Measurements from ENCODE around the gene SBK1.
"Not testable (repeated sequence)": the region's sequence is repeated elsewhere in the genome, so short reads cannot be mapped to it uniquely, and the experiment has no call there.

The SBK1 gene

GRCh38 chr16:28324887-28325279 lies 32.6 kb downstream of the SBK1 start:
- Histone ChIP-seq H3K4me1 (ENCODE audit: control insufficient read depth, insufficient read depth, low read length) (no peaks in the 10 kb centered on the region), H3K4me3 (ENCODE audit: low read depth, low read length) (no peak overlapping the region), H3K9ac (ENCODE audit: low read depth, low read length) (no peak overlapping the region), H3K27me3 (ENCODE audit: control insufficient read depth, insufficient read depth, low read length) (no peaks in the 10 kb centered on the region), H3K36me3 (ENCODE audit: control insufficient read depth, insufficient read depth, low read length) (peaks cover 10% of the 10 kb centered on the region), H3K9me3 (ENCODE audit: control insufficient read depth, insufficient read depth, low read length) (no peaks in the 10 kb centered on the region)

GRCh38 chr16:28326881-28327610 lies 34.7 kb downstream of the SBK1 start:
- no peaks in the 10 kb centered on the region for H3K9me3 ChIP-seq (ENCODE audit: control insufficient read depth, insufficient read depth, low read length)
- no peaks in the 10 kb centered on the region for H3K4me1 ChIP-seq (ENCODE audit: control insufficient read depth, insufficient read depth, low read length)
- no peak overlapping the region for H3K4me3 ChIP-seq (ENCODE audit: low read depth, low read length)
- H3K9ac ChIP-seq (ENCODE audit: low read depth, low read length): no peak overlapping the region
- no peaks in the 10 kb centered on the region for H3K36me3 ChIP-seq (ENCODE audit: control insufficient read depth, insufficient read depth, low read length)
- H3K27me3 ChIP-seq (ENCODE audit: control insufficient read depth, insufficient read depth, low read length): no peaks in the 10 kb centered on the region

DNA sequence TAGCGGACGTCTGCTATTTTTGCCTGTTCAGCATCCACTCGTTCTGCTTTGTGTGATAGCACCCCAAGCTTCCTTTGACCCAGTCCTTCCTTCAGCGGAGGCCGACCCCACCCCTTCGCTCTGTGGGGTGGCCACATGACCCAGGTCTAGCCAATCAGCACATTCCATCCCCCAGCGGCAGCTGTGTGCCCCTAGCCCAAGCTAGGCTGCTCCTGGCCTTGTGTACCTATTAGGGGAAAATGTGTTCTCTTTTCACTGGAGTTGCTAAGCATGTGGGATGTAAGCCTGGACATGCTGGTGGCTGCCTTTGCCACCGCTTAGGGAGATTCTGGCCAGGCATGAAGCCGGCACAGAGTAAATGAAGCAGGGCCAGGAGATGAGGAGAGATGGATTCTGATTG lies 37.9 kb downstream of the SBK1 start:
- H3K36me3 ChIP-seq (ENCODE audit: control insufficient read depth, insufficient read depth, low read length); H3K9me3 ChIP-seq (ENCODE audit: control insufficient read depth, insufficient read depth, low read length); H3K4me1 ChIP-seq (ENCODE audit: control insufficient read depth, insufficient read depth, low read length); H3K27me3 ChIP-seq (ENCODE audit: control insufficient read depth, insufficient read depth, low read length); H3K9ac ChIP-seq (ENCODE audit: low read depth, low read length); H3K4me3 ChIP-seq (ENCODE audit: low read depth, low read length): not testable (repeated sequence)

DNA sequence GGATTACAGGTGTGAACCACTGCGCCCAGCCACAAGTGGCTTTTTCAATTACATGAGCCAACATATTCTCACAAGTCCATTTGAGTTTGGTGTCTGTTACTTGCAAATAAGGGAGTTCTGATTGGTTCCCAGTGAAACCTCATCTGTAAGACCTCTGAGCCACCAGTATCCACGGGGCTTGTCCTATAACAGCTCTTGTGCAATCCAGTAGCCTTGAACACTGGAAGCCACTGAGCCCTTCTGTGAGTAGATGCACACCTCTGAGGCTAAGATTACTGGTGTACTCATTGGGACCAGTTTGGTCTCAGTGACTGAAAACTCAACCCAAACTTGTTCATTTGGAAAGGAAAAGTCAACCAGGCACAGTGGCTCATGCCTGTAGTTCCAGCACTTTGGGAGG lies 38.7 kb downstream of the SBK1 start:
- not testable (repeated sequence) for H3K9ac ChIP-seq (ENCODE audit: low read depth, low read length); H3K4me1 ChIP-seq (ENCODE audit: control insufficient read depth, insufficient read depth, low read length); H3K4me3 ChIP-seq (ENCODE audit: low read depth, low read length); H3K9me3 ChIP-seq (ENCODE audit: control insufficient read depth, insufficient read depth, low read length); H3K36me3 ChIP-seq (ENCODE audit: control insufficient read depth, insufficient read depth, low read length); H3K27me3 ChIP-seq (ENCODE audit: control insufficient read depth, insufficient read depth, low read length)

DNA sequence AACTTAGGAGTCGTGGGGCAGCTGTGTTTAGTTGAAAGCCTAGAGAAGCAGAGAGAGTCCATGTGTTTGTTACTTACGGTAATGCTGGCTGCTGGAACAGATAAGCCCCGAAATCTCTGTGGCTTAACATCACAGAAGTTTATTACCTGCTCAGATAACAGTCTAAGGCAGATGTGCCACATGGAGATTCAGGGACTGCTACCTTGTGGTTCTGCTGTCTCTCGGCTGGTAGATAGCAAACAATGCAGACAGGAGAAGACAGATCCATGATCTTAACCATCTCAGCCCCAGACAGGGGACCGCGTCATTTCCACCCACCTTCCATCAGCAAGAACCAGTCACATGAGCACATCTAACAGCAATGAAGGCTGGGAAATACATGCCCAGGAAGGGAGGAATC lies 40.3 kb downstream of the SBK1 start:
- not testable (repeated sequence) for H3K9me3 ChIP-seq (ENCODE audit: control insufficient read depth, insufficient read depth, low read length); H3K4me3 ChIP-seq (ENCODE audit: low read depth, low read length); H3K9ac ChIP-seq (ENCODE audit: low read depth, low read length); H3K27me3 ChIP-seq (ENCODE audit: control insufficient read depth, insufficient read depth, low read length); H3K4me1 ChIP-seq (ENCODE audit: control insufficient read depth, insufficient read depth, low read length); H3K36me3 ChIP-seq (ENCODE audit: control insufficient read depth, insufficient read depth, low read length)

DNA sequence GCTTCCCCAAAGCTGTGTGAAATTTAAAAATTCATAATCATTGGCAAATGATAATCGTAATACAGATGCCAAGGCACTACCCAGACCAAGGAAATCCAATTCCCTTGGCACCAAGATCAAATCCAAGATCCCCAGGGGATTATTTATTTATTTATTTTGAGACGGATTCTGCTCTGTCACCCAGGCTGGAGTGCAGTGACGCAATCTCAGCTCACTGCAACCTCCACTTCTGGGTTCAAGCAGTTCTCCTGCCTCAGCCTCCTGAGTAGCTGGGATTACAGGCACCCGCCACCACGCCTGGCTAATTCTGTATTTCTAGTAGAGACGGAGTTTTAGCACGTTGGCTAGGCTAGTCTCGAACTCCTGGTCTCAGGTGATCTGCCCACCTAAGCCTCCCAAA lies 43.4 kb downstream of the SBK1 start:
- not testable (repeated sequence) for H3K36me3 ChIP-seq (ENCODE audit: control insufficient read depth, insufficient read depth, low read length); H3K4me1 ChIP-seq (ENCODE audit: control insufficient read depth, insufficient read depth, low read length); H3K27me3 ChIP-seq (ENCODE audit: control insufficient read depth, insufficient read depth, low read length); H3K9ac ChIP-seq (ENCODE audit: low read depth, low read length); H3K9me3 ChIP-seq (ENCODE audit: control insufficient read depth, insufficient read depth, low read length); H3K4me3 ChIP-seq (ENCODE audit: low read depth, low read length)

- not testable (repeated sequence) for H3K36me3 ChIP-seq (ENCODE audit: control insufficient read depth, insufficient read depth, low read length); H3K4me1 ChIP-seq (ENCODE audit: control insufficient read depth, insufficient read depth, low read length); H3K9me3 ChIP-seq (ENCODE audit: control insufficient read depth, insufficient read depth, low read length); H3K4me3 ChIP-seq (ENCODE audit: low read depth, low read length); H3K9ac ChIP-seq (ENCODE audit: low read depth, low read length); H3K27me3 ChIP-seq (ENCODE audit: control insufficient read depth, insufficient read depth, low read length)
Observed at GRCh38 chr16:28336940-28337710, 44.8 kb downstream of the SBK1 start.

DNA sequence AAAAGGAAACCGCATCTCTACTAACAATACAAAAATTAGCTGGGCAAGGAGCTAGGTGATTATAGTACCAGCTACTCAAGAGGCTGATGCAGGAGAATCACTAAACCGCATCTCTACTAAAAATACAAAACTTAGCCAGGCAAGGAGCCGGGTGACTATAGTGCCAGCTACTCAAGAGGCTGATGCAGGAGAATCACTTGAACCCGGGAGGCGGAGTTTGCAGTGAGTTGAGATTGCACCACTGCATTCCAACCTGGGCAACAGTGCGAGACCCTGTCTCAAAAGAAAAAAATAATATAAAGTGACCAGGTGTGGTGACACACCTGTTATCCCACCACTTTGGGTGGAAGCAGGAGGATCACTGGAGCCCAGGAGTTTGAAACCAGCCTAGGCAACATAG lies 45.9 kb downstream of the SBK1 start:
- H3K4me3 ChIP-seq (ENCODE audit: low read depth, low read length); H3K4me1 ChIP-seq (ENCODE audit: control insufficient read depth, insufficient read depth, low read length); H3K36me3 ChIP-seq (ENCODE audit: control insufficient read depth, insufficient read depth, low read length); H3K27me3 ChIP-seq (ENCODE audit: control insufficient read depth, insufficient read depth, low read length); H3K9me3 ChIP-seq (ENCODE audit: control insufficient read depth, insufficient read depth, low read length); H3K9ac ChIP-seq (ENCODE audit: low read depth, low read length): not testable (repeated sequence)

DNA sequence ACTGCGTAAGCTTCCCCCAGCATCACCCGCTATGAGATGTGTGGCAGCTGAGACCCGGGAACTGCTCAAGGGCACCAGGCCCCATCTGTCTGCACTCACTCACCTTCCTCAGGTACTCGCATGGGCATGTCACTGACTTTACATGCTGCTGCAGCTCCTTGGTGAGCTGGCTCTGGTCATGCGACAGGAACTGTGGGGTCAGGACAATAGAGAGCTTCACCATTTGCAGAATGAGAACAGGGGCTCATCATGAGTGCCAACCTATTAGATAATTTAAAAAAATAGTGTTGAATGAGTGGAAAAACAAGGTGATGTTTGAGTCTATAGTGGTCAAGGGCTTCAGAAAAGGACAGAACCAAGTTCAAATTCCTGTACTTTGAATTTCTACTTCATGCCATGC lies 70.3 kb downstream of the SBK1 start:
- not testable (repeated sequence) for H3K9ac ChIP-seq (ENCODE audit: low read depth, low read length); H3K4me1 ChIP-seq (ENCODE audit: control insufficient read depth, insufficient read depth, low read length); H3K9me3 ChIP-seq (ENCODE audit: control insufficient read depth, insufficient read depth, low read length); H3K4me3 ChIP-seq (ENCODE audit: low read depth, low read length); H3K27me3 ChIP-seq (ENCODE audit: control insufficient read depth, insufficient read depth, low read length); H3K36me3 ChIP-seq (ENCODE audit: control insufficient read depth, insufficient read depth, low read length)

DNA sequence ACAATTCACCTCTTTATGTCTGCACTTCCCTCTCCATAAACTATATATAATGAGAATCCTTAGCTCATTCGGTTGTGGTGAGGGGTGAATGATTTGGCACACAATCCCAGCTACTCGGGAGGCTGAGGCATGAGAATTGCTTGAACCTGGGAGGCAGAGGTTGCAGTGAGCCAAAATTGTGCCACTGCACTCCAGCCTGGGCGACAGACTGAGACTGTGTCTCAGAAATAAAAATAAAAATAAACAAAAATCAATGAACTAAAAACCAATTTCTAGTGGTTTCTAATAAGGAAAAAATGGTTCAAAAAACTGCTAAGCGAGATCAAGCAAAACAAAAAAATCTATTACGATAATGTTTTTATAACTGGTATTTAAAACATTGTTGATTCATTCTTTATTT lies 71.1 kb downstream of the SBK1 start, which contains the start of gene NPIPB6:
Gene NPIPB6 (minus strand): TSS at position 101 of the 400 bp plus-strand sequence. CDS start 686 bp downstream, outside the sequence.
- not testable (repeated sequence) for H3K9ac ChIP-seq (ENCODE audit: low read depth, low read length); H3K27me3 ChIP-seq (ENCODE audit: control insufficient read depth, insufficient read depth, low read length); H3K4me1 ChIP-seq (ENCODE audit: control insufficient read depth, insufficient read depth, low read length); H3K9me3 ChIP-seq (ENCODE audit: control insufficient read depth, insufficient read depth, low read length); H3K36me3 ChIP-seq (ENCODE audit: control insufficient read depth, insufficient read depth, low read length); H3K4me3 ChIP-seq (ENCODE audit: low read depth, low read length)

- not testable (repeated sequence) for H3K27me3 ChIP-seq (ENCODE audit: control insufficient read depth, insufficient read depth, low read length); H3K9ac ChIP-seq (ENCODE audit: low read depth, low read length); H3K4me3 ChIP-seq (ENCODE audit: low read depth, low read length); H3K4me1 ChIP-seq (ENCODE audit: control insufficient read depth, insufficient read depth, low read length); H3K36me3 ChIP-seq (ENCODE audit: control insufficient read depth, insufficient read depth, low read length); H3K9me3 ChIP-seq (ENCODE audit: control insufficient read depth, insufficient read depth, low read length)
Observed at GRCh38 chr16:28364268-28365173, 72.2 kb downstream of the SBK1 start.

DNA sequence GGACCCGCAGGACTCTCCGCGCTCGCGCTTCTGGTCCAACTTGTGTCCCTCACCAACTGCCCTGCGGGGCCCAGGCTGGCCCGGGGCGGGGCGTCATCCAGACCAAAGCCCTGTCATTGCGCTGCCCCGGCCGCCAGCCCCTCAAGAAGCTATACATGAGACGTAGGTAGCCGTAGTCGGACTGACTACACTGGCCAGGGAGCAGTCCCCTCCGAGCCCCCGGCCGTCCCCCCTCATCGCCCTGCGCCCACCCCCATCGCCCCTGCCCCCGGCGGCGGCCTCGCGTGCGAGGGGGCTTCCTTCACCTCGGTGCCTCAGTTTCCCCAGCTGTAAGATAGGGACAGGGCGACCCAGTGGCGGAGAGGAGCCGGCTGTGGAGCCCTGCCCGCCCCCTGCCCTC lies 75.6 kb downstream of the SBK1 start:
- not testable (repeated sequence) for H3K9me3 ChIP-seq (ENCODE audit: control insufficient read depth, insufficient read depth, low read length)

More for the DNA sequence above, 75.6 kb downstream of the SBK1 start:
- H3K9ac ChIP-seq (ENCODE audit: low read depth, low read length); H3K27me3 ChIP-seq (ENCODE audit: control insufficient read depth, insufficient read depth, low read length); H3K4me1 ChIP-seq (ENCODE audit: control insufficient read depth, insufficient read depth, low read length); H3K36me3 ChIP-seq (ENCODE audit: control insufficient read depth, insufficient read depth, low read length); H3K4me3 ChIP-seq (ENCODE audit: low read depth, low read length): not testable (repeated sequence)
